Central memory CD8-positive, alpha-beta T cell (primary cell): ENCODE results near the gene NUDT21.
A peak's percentile ranks its signal among the peaks of the same experiment; 100 is the strongest.
"Not testable (repeated sequence)": the region's sequence is repeated elsewhere in the genome, so short reads cannot be mapped to it uniquely, and the experiment has no call there.

Experiments used
- ATAC-seq: fragments of 150-1000 bp; cut with Tn5 transposase; replicated peaks from 2 replicates; pipeline ENCODE4 v1.10.0; 2022; ENCODE audit warnings: mild to moderate bottlenecking, moderate FRiP score, moderate number of reproducible peaks; ENCODE audit not compliant: poor library complexity, severe bottlenecking; ENCODE audit errors: extremely low read depth
- DNase-seq, 2 donors: peaks; one replicate each; pipeline ENCODE4 v3.0.0; 2021; ENCODE audit warnings: low spot score in 2 of 2
- H3K27ac Mint-ChIP-seq: one replicate; pipeline ENCODE4 v1.8.0; 2022; ENCODE audit warnings: low read depth, mild to moderate bottlenecking, moderate library complexity, mixed read lengths
- H3K27me3 Mint-ChIP-seq: one replicate; pipeline ENCODE4 v1.8.0; 2022; ENCODE audit warnings: mixed read lengths
- H3K36me3 Mint-ChIP-seq: one replicate; pipeline ENCODE4 v1.8.0; 2022; ENCODE audit warnings: mild to moderate bottlenecking, moderate library complexity, mixed read lengths; ENCODE audit not compliant: insufficient read depth
- H3K4me1 Mint-ChIP-seq: one replicate; pipeline ENCODE4 v1.8.0; 2022; ENCODE audit warnings: mixed read lengths
- H3K4me3 Mint-ChIP-seq: one replicate; pipeline ENCODE4 v1.8.0; 2022; ENCODE audit warnings: mild to moderate bottlenecking, moderate library complexity, mixed read lengths
- H3K9me3 Mint-ChIP-seq: one replicate; pipeline ENCODE4 v1.8.0; 2022; ENCODE audit warnings: mixed read lengths

Gene NUDT21

DNA sequence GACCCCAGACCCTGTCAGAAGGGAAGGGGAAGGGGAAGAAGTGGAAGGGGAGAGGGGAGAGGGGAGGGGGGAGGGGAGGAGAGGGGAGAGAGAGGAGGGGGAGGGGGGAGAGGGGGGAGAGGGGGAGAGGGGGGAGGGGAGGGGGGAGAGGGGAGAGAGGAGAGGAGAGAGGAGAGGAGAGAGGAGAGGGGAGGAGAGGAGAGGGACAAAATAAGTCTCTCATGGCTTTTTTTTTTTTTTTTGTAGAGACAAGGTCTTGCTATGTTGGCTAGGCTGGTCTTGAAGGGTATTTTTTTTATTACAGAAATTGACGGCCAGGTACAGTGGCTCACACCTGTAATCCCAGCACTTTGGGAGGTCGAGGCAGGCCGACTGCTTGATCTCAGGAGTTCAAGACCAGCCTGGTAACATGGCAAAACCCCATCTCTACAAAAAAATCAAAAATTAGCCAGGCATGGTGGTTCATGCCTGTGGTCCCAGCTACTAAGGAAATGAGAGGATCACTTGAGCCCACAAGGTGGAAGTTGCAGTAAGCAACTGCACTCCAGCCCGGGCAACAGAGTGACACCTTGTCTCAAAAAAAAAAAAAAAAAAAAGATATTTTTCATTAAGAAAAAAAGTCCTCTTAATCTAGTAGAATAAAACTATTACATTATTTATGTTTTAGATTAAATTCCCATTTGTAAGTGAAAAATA, 45.0 kb downstream of the NUDT21 start:
- H3K36me3 Mint-ChIP-seq: peaks cover 51% of the 10 kb centered on the region
- ATAC-seq (no peak), DNase-seq (no peak)
- no peaks in the 10 kb centered on the region for H3K9me3 Mint-ChIP-seq
- no peak overlapping the region for H3K27ac Mint-ChIP-seq
- no peaks in the 10 kb centered on the region for H3K27me3 Mint-ChIP-seq
- no peak overlapping the region for H3K4me3 Mint-ChIP-seq
- no peaks in the 10 kb centered on the region for H3K4me1 Mint-ChIP-seq

DNA sequence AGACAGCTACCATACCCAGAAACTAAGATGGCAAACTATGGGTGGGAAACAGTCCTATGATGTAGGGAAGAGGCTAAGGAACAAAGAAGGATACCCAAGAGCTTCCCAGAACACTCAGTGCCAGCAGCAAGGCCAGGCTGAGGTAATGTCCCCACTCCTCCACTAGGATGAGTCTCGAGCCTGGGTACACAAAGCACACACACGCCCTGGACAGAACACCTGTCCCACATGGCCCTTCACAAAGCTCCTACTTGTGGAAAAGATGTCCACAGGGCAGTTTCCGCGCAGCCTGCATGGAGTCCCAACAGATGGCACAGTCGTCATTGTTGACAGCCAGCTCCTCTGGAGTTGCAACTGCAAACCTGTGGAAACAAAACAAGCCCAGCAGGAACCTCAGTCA, 49.6 kb downstream of the NUDT21 start:
- peaks cover 44% of the 10 kb centered on the region for H3K36me3 Mint-ChIP-seq
- ATAC-seq (peak; percentile 24), DNase-seq (no peak)
- peaks cover 5% of the 10 kb centered on the region for H3K4me1 Mint-ChIP-seq
- no peaks in the 10 kb centered on the region for H3K27me3 Mint-ChIP-seq
- H3K27ac Mint-ChIP-seq: no peak overlapping the region
- H3K9me3 Mint-ChIP-seq: no peaks in the 10 kb centered on the region
- no peak overlapping the region for H3K4me3 Mint-ChIP-seq

DNA sequence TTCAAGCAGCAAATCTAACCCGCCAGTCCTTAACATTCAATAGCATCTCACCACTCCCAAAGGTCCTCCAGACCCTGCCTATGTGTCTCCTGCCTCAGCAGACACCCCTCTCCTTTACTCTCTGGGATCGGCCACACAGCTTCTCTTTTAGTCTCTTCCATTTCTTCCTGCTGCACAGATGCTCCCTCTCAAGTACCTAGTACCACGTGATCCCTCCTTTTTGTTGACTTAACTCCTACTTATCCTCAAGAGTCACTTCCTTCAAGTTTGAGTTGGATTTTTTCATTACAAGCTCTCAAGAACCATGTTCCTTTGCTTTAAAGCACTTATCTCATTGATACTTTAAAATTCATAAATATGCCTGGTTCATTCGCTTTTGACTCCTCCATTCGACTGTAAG, 50.7 kb downstream of the NUDT21 start:
- H3K4me1 Mint-ChIP-seq: peaks cover 9% of the 10 kb centered on the region
- H3K36me3 Mint-ChIP-seq: peaks cover 44% of the 10 kb centered on the region
- ATAC-seq (no peak), DNase-seq (no peak)
- no peaks in the 10 kb centered on the region for H3K27me3 Mint-ChIP-seq
- H3K4me3 Mint-ChIP-seq: no peak overlapping the region
- H3K27ac Mint-ChIP-seq: peak overlapping the region; percentile 13
- no peaks in the 10 kb centered on the region for H3K9me3 Mint-ChIP-seq

DNA sequence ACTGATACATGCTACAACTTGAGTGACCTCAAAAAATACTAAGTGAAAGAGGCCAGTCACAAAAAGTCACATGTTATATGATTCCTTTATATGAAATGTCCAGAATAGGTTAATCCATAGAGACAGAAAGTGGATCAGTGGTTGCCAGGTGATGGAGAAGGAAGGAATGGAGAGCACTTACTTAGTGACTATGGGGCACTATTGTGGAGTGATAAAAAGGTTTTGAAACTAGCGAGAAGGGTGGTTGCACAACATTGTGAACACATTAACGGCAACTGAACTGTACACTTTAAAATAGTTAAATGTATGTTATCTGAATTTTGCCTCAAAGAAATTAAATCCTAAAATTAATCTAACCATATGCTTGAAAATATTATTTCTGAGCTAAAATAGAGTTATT, 51.6 kb downstream of the NUDT21 start:
- Mint-ChIP-seq H3K27ac (no peak overlapping the region), H3K4me1 (peaks cover 12% of the 10 kb centered on the region), H3K9me3 (no peaks in the 10 kb centered on the region), H3K36me3 (peaks cover 39% of the 10 kb centered on the region), H3K27me3 (no peaks in the 10 kb centered on the region), H3K4me3 (no peak overlapping the region)
- DNase-seq: no peak
- no peak for ATAC-seq

GRCh38 chr16:56399047-56399446, 52.1 kb downstream of the NUDT21 start:
- Mint-ChIP-seq H3K4me3 (no peak overlapping the region), H3K4me1 (peaks cover 13% of the 10 kb centered on the region), H3K27me3 (no peaks in the 10 kb centered on the region), H3K36me3 (peaks cover 39% of the 10 kb centered on the region), H3K27ac (no peak overlapping the region), H3K9me3 (no peaks in the 10 kb centered on the region)
- ATAC-seq (no peak), DNase-seq (no peak)

DNA sequence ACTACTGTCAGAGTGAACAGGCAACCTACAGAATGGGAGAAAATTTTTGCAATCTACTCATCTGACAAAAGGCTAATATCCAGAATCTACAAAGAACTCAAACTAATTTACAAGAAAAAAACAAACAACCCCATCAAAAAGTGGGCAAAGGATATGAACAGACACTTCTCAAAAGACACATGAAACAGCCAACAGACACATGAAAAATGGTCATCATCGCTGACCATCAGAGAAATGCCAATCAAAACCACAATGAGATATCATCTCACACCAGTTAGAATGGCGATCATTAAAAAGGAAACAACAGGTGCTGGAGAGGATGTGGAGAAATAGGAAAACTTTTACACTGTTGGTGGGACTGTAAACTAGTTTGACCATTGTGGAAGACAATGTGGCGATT, 54.4 kb downstream of the NUDT21 start:
- not testable (repeated sequence) for DNase-seq, H3K4me3 Mint-ChIP-seq, H3K27ac Mint-ChIP-seq, H3K9me3 Mint-ChIP-seq, ATAC-seq, H3K27me3 Mint-ChIP-seq
- Mint-ChIP-seq H3K4me1 (peaks cover 24% of the 10 kb centered on the region), H3K36me3 (peaks cover 38% of the 10 kb centered on the region)

DNA sequence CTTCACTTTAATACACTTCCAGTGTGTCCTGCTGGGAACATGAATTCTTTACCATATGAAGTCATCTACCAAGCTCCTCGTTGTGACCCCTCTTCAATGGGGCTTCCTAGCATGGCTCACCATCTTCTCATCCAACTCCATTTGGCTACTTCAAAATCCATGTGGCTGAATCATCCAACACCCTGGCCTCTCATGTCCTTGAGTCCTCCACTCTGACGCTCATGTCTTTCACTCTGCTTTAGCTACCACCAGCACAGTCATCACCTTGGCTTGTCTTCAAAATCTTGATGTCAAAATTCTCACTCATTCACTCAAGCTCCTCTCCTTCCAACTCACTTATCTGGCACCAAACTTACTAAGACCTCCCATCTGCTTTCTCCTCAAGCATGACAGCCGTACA, 61.6 kb downstream of the NUDT21 start:
- Mint-ChIP-seq H3K4me1 (peaks cover 12% of the 10 kb centered on the region), H3K36me3 (peaks cover 44% of the 10 kb centered on the region), H3K27ac (no peak overlapping the region), H3K27me3 (no peaks in the 10 kb centered on the region), H3K9me3 (no peaks in the 10 kb centered on the region), H3K4me3 (no peak overlapping the region)
- DNase-seq (no peak), ATAC-seq (no peak)

GRCh38 chr16:56388209-56388608, 62.9 kb downstream of the NUDT21 start:
- H3K4me3 Mint-ChIP-seq: no peak overlapping the region
- no peaks in the 10 kb centered on the region for H3K27me3 Mint-ChIP-seq
- peaks cover 5% of the 10 kb centered on the region for H3K9me3 Mint-ChIP-seq
- H3K27ac Mint-ChIP-seq: no peak overlapping the region
- peaks cover 45% of the 10 kb centered on the region for H3K36me3 Mint-ChIP-seq
- DNase-seq (no peak), ATAC-seq (no peak)
- peaks cover 2% of the 10 kb centered on the region for H3K4me1 Mint-ChIP-seq

GRCh38 chr16:56387396-56387795, 63.7 kb downstream of the NUDT21 start:
- Mint-ChIP-seq H3K4me3 (no peak overlapping the region), H3K4me1 (no peaks in the 10 kb centered on the region), H3K27ac (no peak overlapping the region), H3K27me3 (no peaks in the 10 kb centered on the region), H3K36me3 (peaks cover 46% of the 10 kb centered on the region), H3K9me3 (peaks cover 7% of the 10 kb centered on the region)
- DNase-seq (no peak), ATAC-seq (no peak)

GRCh38 chr16:56384074-56384721, 66.9 kb downstream of the NUDT21 start:
- peaks cover 48% of the 10 kb centered on the region for H3K36me3 Mint-ChIP-seq
- H3K4me1 Mint-ChIP-seq: peaks cover under 1% of the 10 kb centered on the region
- ATAC-seq (no peak), DNase-seq (no peak)
- H3K27ac Mint-ChIP-seq: no peak overlapping the region
- H3K27me3 Mint-ChIP-seq: no peaks in the 10 kb centered on the region
- H3K4me3 Mint-ChIP-seq: no peak overlapping the region
- peaks cover 12% of the 10 kb centered on the region for H3K9me3 Mint-ChIP-seq

GRCh38 chr16:56382901-56383355, 68.2 kb downstream of the NUDT21 start:
- DNase-seq (no peak), ATAC-seq (no peak)
- peaks cover 53% of the 10 kb centered on the region for H3K36me3 Mint-ChIP-seq
- peaks cover 10% of the 10 kb centered on the region for H3K4me1 Mint-ChIP-seq
- H3K4me3 Mint-ChIP-seq: no peak overlapping the region
- peaks cover 12% of the 10 kb centered on the region for H3K9me3 Mint-ChIP-seq
- no peak overlapping the region for H3K27ac Mint-ChIP-seq
- H3K27me3 Mint-ChIP-seq: no peaks in the 10 kb centered on the region

GRCh38 chr16:56382459-56382858, 68.7 kb downstream of the NUDT21 start:
- H3K4me1 Mint-ChIP-seq: peaks cover 14% of the 10 kb centered on the region
- DNase-seq (no peak), ATAC-seq (no peak)
- H3K4me3 Mint-ChIP-seq: no peak overlapping the region
- H3K27ac Mint-ChIP-seq: no peak overlapping the region
- no peaks in the 10 kb centered on the region for H3K27me3 Mint-ChIP-seq
- peaks cover 53% of the 10 kb centered on the region for H3K36me3 Mint-ChIP-seq
- H3K9me3 Mint-ChIP-seq: peaks cover 12% of the 10 kb centered on the region

DNA sequence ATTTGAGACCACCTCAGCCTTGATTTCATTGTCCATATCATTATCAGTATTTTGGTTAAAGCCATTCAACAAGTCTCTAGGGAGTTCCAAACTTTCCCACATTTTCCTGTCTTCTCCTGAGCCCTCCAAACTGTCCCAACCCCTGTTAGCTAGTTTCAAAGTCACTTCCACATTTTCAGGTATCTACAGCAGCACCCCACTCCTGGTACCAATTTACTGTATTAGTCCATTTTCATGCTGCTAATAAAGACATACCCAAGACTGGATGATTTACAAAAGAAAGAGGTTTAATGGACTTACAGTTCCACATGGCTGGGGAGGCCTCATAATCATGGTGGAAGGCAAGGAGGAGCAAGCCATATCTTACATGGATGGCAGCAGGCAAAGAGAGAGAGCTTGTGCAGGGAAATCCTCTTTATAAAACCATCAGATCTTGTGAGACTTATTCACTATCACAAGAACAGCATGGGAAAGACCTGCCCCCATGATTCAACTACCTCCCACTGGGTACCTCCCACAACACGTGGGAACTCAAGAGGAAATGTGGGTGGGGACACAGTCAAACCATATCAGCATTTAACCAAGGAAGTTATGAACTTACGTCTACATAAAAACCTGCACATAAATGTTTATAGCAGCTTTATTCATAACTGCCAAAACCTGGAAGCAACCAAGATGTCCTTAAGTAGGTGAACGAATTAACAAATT, 70.2 kb downstream of the NUDT21 start:
- ATAC-seq, H3K4me3 Mint-ChIP-seq, DNase-seq, H3K27me3 Mint-ChIP-seq, H3K27ac Mint-ChIP-seq: not testable (repeated sequence)
- Mint-ChIP-seq H3K36me3 (peaks cover 46% of the 10 kb centered on the region), H3K4me1 (peaks cover 18% of the 10 kb centered on the region), H3K9me3 (peaks cover 12% of the 10 kb centered on the region)
